Right atrium auricular region (tissue), 2 donors: Measurements from ENCODE around the gene SLC23A3. TPM values are rescaled to one million over a fixed set of nuclear protein-coding genes. Genes with fewer than 3 reads are reported as not detected.

Experiments
- DNase-seq: peaks from one replicate; pipeline ENCODE4 v3.0.0-alpha.2; 2019; ENCODE audit warnings: low spot score
- H3K27ac ChIP-seq, 2 donors: fragments of 200-600 bp; sonication (generic); 1 replicate in 1 of 2; 2 replicates in 1 of 2; pipeline ENCODE4 v1.5.1; 2016 to 2019
- H3K27me3 ChIP-seq, 2 donors: fragments of 200-600 bp; sonication (generic); one replicate each; pipeline versions ENCODE4 v1.5.1 to v1.6.0; 2017 to 2019
- H3K36me3 ChIP-seq: fragments of 200-600 bp; sonication (generic); one replicate; pipeline ENCODE4 v1.5.1; 2016
- H3K4me1 ChIP-seq, 2 donors: fragments of 200-600 bp; sonication (generic); one replicate each; pipeline versions ENCODE4 v1.5.1 to v1.6.0; 2017 to 2019
- H3K4me3 ChIP-seq, 2 donors: fragments of 200-600 bp; sonication (generic); 1 replicate in 1 of 2; 2 replicates in 1 of 2; pipeline ENCODE4 v1.5.1; 2017 to 2019; ENCODE audit warnings: mild to moderate bottlenecking in 1 of 2, moderate library complexity in 1 of 2
- H3K9me3 ChIP-seq, 2 donors: fragments of 200-600 bp; sonication (generic); one replicate each; pipeline ENCODE4 v1.5.1; 2019
- CTCF ChIP-seq, 2 donors: fragments of 200-600 bp; sonication (generic); IDR thresholded peaks; one replicate each; pipeline ENCODE4 v1.5.1; 2019; ENCODE audit warnings: antibody characterized with exemption in 2 of 2
- total RNA-seq, 2 donors: library from RNA; depleted of rRNA; stranded (reverse); fragments of >200 nt; gene quantifications; one replicate each; pipeline ENCODE4 v1.1.0, GENCODE V29; 2016

The SLC23A3 gene
- total RNA-seq, 2 donors from 2014 or later = 0.33 to 0.55 TPM

DNA sequence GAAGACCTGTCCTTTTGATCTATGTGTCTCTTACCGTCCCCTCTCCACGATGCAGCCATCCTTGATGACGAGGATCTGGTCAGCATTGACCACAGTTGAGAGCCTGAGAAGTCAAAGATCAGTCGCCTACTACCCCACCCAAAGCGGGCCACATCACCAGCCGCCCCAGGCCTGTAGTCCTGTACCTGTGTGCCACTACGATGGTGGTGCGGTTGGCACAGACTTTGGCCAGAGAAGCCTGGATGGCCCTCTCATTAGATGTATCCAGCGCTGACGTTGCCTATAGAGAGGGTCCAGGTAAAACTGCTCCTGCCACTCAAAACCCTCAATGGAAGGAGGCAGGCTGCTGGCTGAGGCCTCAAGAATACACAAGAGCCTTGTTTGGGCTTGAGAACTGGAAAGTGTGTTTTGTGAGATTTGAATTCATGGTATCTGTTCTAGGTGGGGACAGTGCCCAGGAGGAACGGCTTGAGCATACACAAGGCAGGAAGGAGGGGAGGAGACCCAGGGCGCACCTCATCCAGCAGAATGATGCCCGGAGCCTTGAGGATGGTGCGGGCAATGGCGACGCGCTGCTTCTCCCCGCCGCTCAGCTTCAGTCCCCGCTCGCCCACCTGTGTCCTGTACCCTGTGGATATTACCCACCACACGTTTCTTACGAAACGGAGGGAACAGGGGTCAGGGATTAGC, 40.5 kb upstream of the SLC23A3 start:
- no peak for TF ChIP-seq CTCF (IDR thresholded peaks at IDR 0.05)
- Histone ChIP-seq H3K4me3 (no peak overlapping the region), H3K9me3 (no peaks in the 10 kb centered on the region), H3K27me3 (no peaks in the 10 kb centered on the region), H3K36me3 (peaks cover 38% of the 10 kb centered on the region), H3K27ac (no peak overlapping the region), H3K4me1 (peaks cover 0 to 21% of the 10 kb centered on the region in 2 donors)
- no peak for DNase-seq

DNA sequence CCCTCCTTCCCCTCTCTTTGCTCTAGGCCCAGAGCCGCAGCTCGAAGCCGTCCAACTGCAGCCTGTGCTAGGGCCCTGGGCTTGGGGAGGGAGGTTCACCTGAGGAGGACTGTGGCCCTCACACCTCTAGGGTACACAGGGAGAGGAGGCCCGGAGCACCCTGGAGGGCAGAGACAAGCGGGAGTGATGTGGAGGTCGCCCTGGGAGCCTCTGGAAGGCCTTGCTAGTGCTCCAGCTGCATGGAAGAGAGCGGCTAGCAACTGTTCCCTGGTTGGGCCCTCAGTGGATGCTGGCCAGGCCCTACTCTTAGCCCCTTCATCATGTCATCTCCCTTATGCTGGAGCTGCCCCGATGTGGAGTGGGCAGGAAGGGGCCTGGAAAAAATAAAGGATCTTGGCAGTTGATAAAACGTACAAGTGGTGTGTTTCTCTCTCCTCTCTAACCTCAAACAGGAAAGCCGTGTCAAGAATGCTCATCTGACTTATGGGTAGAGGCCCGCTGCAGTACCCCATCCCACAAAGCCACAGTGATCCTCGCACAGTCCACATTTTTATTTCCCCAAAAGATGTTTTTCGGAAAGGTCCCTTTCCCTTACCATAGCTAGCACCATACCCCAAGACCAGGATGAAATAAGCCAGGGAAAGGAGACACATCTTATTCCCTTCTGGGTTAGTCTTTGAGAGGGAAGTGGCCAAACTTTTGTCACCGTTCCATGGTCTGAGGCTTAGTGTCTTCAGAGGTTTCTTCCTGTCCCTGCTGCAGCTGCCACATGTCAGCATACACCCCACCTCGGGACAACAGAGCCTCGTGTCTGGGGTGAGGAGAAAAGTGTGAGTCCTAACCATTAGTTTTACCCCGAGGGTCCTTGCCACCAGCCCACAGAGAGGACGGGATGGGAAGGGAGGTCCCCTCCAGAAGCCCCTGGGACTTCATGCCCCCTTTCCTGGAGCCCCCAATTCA, 39.7 kb upstream of the SLC23A3 start:
- no peak for TF ChIP-seq CTCF (IDR thresholded peaks at IDR 0.05)
- H3K36me3 ChIP-seq = peaks cover 32% of the 10 kb centered on the region
- H3K9me3 ChIP-seq = no peaks in the 10 kb centered on the region
- DNase-seq = no peak
- H3K27me3 ChIP-seq = no peaks in the 10 kb centered on the region
- H3K4me3 ChIP-seq = no peak overlapping the region
- H3K4me1 ChIP-seq = peaks cover 0 to 21% of the 10 kb centered on the region in 2 donors
- H3K27ac ChIP-seq = no peak overlapping the region

DNA sequence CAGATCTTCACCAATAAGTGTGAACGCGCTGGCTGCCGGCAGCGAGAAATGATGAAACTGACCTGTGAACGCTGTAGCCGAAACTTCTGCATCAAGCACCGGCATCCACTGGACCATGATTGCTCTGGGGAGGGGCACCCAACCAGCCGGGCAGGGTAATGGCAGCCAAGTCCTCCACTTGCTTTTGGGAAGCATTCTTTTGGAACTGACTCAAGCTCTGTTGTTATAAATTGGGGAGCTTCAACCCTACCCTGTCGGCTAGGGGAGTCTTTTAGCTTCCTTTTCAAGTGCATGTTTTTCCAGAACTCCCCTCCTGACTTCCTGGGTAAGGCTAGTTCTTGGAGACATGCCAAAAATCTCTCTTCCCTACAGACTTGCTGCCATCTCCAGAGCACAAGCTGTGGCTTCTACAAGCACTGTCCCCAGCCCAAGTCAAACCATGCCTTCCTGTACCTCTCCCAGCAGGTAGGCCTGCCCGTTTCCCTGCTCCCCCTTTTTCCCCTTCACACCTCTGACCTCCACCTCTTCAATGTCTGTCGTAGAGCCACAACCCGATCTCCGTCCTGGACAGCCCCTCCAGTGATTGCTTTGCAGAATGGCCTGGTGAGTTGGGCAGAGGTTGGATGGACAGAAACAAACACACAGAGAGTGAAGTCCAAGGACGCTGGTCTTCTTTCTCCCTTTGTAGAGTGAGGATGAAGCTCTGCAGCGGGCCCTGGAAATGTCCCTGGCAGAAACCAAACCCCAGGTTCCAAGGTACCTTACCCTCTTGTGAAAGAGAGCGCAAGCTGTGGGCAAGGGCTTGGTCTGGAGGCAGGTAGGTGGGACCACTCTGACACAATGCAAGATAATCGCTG, 38.3 kb upstream of the SLC23A3 start:
- TF ChIP-seq CTCF (IDR thresholded peaks at IDR 0.05) = no peak
- Histone ChIP-seq H3K9me3 (no peaks in the 10 kb centered on the region), H3K4me3 (peak overlapping the region in 1 of 2 donors; percentile 78), H3K4me1 (peaks cover 0 to 21% of the 10 kb centered on the region in 2 donors), H3K36me3 (peaks cover 18% of the 10 kb centered on the region), H3K27me3 (no peaks in the 10 kb centered on the region), H3K27ac (peak overlapping the region; percentile 95 to 98)
- DNase-seq = no peak

DNA sequence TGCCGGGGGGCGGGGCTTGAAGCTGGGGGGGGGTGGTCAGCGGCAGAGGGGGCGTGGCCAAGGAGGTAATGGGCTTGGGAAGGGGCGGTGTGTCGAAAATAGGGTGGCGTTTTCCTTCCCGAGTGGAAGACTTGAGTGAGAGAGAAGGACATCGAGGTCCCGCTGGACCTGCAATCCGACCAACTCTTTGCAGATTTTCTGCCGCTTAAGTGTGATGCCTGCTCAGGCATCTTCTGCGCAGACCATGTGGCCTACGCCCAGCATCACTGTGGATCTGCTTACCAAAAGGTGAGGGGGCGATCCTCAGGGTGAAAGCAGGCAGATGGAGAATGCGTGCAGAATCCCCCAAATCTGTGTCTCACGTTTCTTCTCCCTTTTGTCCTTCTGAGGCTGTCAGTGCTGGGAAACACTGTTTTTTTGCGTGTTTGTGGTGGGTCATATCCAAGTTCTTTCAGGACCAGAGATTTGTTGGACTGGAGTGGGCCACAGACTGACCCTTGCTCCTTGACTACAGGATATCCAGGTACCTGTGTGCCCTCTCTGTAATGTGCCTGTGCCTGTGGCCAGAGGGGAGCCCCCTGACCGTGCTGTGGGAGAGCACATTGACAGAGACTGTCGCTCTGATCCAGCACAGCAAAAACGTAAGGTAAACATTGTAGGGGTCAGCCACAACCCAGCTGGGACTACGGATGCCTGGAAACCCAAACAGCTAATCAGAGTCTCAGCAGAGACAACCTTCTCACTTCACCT, 37.5 kb upstream of the SLC23A3 start:
- H3K27ac ChIP-seq = peak overlapping the region; percentile 95 to 98
- TF ChIP-seq CTCF (IDR thresholded peaks at IDR 0.05) = no peak
- peak overlapping the region; percentile 76 to 78 for H3K4me3 ChIP-seq
- no peaks in the 10 kb centered on the region for H3K9me3 ChIP-seq
- peaks cover 0 to 21% of the 10 kb centered on the region in 2 donors for H3K4me1 ChIP-seq
- H3K36me3 ChIP-seq = peaks cover 10% of the 10 kb centered on the region
- no peak for DNase-seq
- no peaks in the 10 kb centered on the region for H3K27me3 ChIP-seq
